NT2/D1 (cell line): Measurements from ENCODE around the gene HAO1.

Source experiments
- SUZ12 ChIP-seq: IDR thresholded peaks from 2 replicates; pipeline ENCODE4 v1.6.1; 2011; ENCODE audit not compliant: insufficient read length, insufficient read depth; ENCODE audit errors: extremely low read depth
- YY1 ChIP-seq: IDR thresholded peaks from 2 replicates; pipeline ENCODE4 v1.6.1; 2011; ENCODE audit not compliant: insufficient read length, insufficient read depth
- ZNF274 ChIP-seq: IDR thresholded peaks from 2 replicates; pipeline ENCODE4 v1.6.1; 2011; ENCODE audit warnings: mild to moderate bottlenecking, low read depth, low read length

GRCh38 chr20:7971536-7972280, 31.4 kb upstream of the HAO1 start:
- TF ChIP-seq YY1 (no peak), SUZ12 (no peak), ZNF274 (no peak)
